ENCODE data around the gene LCT. TPM values are rescaled to one million over a fixed set of nuclear protein-coding genes. Genes with fewer than 3 reads are reported as not detected.

Gene LCT
- total RNA-seq, 1 experiment from 2014 or later: 1.3 TPM

- H3K27ac Mint-ChIP-seq (ENCODE audit: unreplicated experiment): no peak overlapping the region
These were observed 92.1 kb downstream of the LCT start for GRCh38 chr2:135744760-135745314.

GRCh38 chr2:135743860-135744259, 93.1 kb downstream of the LCT start:
- Mint-ChIP-seq H3K27ac (ENCODE audit: unreplicated experiment) (no peak overlapping the region), H3K4me3 (ENCODE audit: low read depth, unreplicated experiment) (peak overlapping the region; percentile 86), H3K36me3 (ENCODE audit: insufficient read depth, unreplicated experiment) (peaks cover 42% of the 10 kb centered on the region), H3K4me1 (ENCODE audit: low read depth, unreplicated experiment) (peaks cover 28% of the 10 kb centered on the region), H3K9me3 (ENCODE audit: low read depth, unreplicated experiment) (no peaks in the 10 kb centered on the region), H3K27me3 (ENCODE audit: unreplicated experiment) (no peaks in the 10 kb centered on the region)
- CTCF ChIA-PET: no interaction called here
- intact Hi-C loops (cut with micrococcal nuclease; ENCODE audit: unreplicated experiment): no loop called here
- TF ChIP-seq CTCF (IDR thresholded peaks at IDR 0.05; ENCODE audit: unreplicated experiment): no peak
- no peak for DNase-seq
- no TSS peak for BruUV-seq (replicated peaks)

More at GRCh38 chr2:135744760-135745314, 92.1 kb downstream of the LCT start:
- DNase-seq: peak; percentile 25
- CTCF ChIA-PET: interaction anchor here (0.9 kb wide), 1 partner anchor 756 kb away, joined by 3 read pairs; no protein-coding TSS in a partner anchor
- H3K27me3 Mint-ChIP-seq (ENCODE audit: unreplicated experiment): no peaks in the 10 kb centered on the region
- peaks cover 28% of the 10 kb centered on the region for H3K4me1 Mint-ChIP-seq (ENCODE audit: low read depth, unreplicated experiment)
- H3K4me3 Mint-ChIP-seq (ENCODE audit: low read depth, unreplicated experiment): no peak overlapping the region
- peaks cover 50% of the 10 kb centered on the region for H3K36me3 Mint-ChIP-seq (ENCODE audit: insufficient read depth, unreplicated experiment)
- TF ChIP-seq CTCF (IDR thresholded peaks at IDR 0.05; ENCODE audit: unreplicated experiment): no peak
- intact Hi-C loops (cut with micrococcal nuclease; ENCODE audit: unreplicated experiment): no loop called here
- H3K9me3 Mint-ChIP-seq (ENCODE audit: low read depth, unreplicated experiment): no peaks in the 10 kb centered on the region
- no TSS peak for BruUV-seq (replicated peaks)

GRCh38 chr2:135742325-135742757, 94.6 kb downstream of the LCT start:
- Mint-ChIP-seq H3K9me3 (ENCODE audit: low read depth, unreplicated experiment) (no peaks in the 10 kb centered on the region), H3K4me3 (ENCODE audit: low read depth, unreplicated experiment) (peak overlapping the region; percentile 86), H3K4me1 (ENCODE audit: low read depth, unreplicated experiment) (peaks cover 28% of the 10 kb centered on the region), H3K27me3 (ENCODE audit: unreplicated experiment) (no peaks in the 10 kb centered on the region), H3K36me3 (ENCODE audit: insufficient read depth, unreplicated experiment) (peaks cover 30% of the 10 kb centered on the region), H3K27ac (ENCODE audit: unreplicated experiment) (peak overlapping the region; percentile 95)
- intact Hi-C loops (cut with micrococcal nuclease; ENCODE audit: unreplicated experiment): no loop called here
- no TSS peak for BruUV-seq (replicated peaks)
- no peak for TF ChIP-seq CTCF (IDR thresholded peaks at IDR 0.05; ENCODE audit: unreplicated experiment)
- peak; percentile 42 for DNase-seq
- CTCF ChIA-PET: no interaction called here

GRCh38 chr2:135741395-135742324, 95.3 kb downstream of the LCT start, which contains the start of gene UBXN4:
Gene UBXN4 (plus strand): TSS chr2:135741855. CDS start chr2:135741930, 75 bp downstream.
- no peak for TF ChIP-seq CTCF (IDR thresholded peaks at IDR 0.05; ENCODE audit: unreplicated experiment)
- Mint-ChIP-seq H3K4me1 (ENCODE audit: low read depth, unreplicated experiment) (peaks cover 26% of the 10 kb centered on the region), H3K27ac (ENCODE audit: unreplicated experiment) (peak within 1 kb of the TSS; percentile 95), H3K36me3 (ENCODE audit: insufficient read depth, unreplicated experiment) (peaks cover 26% of the 10 kb centered on the region), H3K27me3 (ENCODE audit: unreplicated experiment) (no peaks in the 10 kb centered on the region), H3K4me3 (ENCODE audit: low read depth, unreplicated experiment) (peak within 1 kb of the TSS; percentile 86), H3K9me3 (ENCODE audit: low read depth, unreplicated experiment) (no peaks in the 10 kb centered on the region)
- peak; percentile 93 for DNase-seq
- BruUV-seq (replicated peaks): no TSS peak
- CTCF ChIA-PET: interaction anchor here (0.6 to 0.9 kb wide), 3 partner anchors 703 to 1514 kb away, joined by 5 to 11 read pairs (median 5); no protein-coding TSS in a partner anchor
- intact Hi-C loops (cut with micrococcal nuclease; ENCODE audit: unreplicated experiment): no loop called here
